DLD1 (cell line): Measurements from ENCODE around the gene MCUR1.
"Not testable (repeated sequence)": the region's sequence is repeated elsewhere in the genome, so short reads cannot be mapped to it uniquely, and the experiment has no call there.

Experiments
- in situ Hi-C: cut with HindIII; loops from 2 replicates; pipeline ENCODE4 v1.10.0; 2017; ENCODE audit warnings: low sequenced_read_pairs

The MCUR1 gene, protein sequence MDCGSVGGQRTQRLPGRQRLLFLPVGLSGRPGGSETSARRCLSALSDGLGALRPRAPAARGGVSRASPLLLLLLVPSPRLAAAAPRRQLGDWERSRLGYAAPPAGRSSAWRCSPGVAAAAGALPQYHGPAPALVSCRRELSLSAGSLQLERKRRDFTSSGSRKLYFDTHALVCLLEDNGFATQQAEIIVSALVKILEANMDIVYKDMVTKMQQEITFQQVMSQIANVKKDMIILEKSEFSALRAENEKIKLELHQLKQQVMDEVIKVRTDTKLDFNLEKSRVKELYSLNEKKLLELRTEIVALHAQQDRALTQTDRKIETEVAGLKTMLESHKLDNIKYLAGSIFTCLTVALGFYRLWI

DNA sequence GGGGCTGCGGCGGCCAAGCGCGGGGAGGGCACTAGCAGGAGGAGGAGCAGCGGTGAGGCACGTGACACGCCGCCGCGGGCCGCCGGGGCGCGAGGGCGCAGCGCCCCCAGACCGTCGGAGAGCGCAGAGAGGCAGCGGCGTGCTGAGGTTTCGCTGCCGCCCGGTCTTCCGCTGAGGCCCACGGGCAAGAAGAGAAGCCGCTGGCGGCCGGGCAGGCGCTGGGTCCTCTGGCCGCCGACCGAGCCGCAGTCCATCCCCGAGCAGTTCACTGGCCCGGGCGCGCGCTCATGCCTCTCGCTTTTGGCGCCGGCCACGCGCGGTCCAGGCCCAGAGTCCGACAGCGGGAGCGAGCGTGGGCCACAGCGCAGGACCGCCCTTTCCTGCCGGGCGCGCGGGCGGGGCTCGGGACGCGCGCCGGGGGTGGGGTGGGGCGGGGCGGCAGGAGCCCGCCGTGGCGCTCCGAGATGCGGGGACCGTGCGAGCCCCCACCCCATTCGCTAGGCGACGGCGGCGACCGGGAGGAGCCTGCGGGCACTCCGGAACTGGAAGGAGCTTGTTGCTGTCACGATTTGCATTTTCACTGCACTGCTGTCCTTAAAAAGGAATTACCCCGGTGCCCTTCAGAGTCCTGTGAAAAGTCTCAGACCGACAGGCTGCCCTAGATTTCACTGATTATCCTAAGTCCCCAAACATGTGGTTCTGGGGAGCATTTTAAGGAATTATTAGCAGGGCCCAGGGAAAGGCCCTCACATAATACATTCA lies at the start of gene MCUR1:
MCUR1 (minus strand) TSS at position 382 of the 762 bp plus-strand sequence; CDS start at position 254, 128 bp downstream.
- in situ Hi-C loops = no loop called here

DNA sequence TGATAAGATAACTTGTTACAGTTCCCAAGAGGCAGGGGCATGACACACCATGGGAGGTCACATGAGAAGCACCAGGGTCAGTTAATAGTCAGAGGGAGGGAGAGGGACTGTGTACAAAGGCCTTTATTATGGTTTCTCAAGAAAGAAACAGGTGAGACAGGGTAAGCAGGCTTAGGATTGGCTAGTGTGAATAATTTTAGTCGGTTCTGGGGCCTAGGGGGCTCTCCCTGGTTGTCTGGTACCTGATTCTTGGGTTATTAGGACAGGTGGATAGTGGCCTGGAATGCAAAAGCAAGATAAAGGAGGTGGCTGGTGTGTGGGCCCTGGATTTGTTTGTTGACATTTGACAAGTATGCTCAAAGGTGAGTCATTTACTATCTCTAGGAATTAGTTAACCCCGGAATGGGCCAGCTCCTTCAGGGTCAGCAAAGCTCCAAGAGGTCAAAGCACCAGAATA lies 49.4 kb upstream of the MCUR1 start:
- in situ Hi-C loops = no loop called here

DNA sequence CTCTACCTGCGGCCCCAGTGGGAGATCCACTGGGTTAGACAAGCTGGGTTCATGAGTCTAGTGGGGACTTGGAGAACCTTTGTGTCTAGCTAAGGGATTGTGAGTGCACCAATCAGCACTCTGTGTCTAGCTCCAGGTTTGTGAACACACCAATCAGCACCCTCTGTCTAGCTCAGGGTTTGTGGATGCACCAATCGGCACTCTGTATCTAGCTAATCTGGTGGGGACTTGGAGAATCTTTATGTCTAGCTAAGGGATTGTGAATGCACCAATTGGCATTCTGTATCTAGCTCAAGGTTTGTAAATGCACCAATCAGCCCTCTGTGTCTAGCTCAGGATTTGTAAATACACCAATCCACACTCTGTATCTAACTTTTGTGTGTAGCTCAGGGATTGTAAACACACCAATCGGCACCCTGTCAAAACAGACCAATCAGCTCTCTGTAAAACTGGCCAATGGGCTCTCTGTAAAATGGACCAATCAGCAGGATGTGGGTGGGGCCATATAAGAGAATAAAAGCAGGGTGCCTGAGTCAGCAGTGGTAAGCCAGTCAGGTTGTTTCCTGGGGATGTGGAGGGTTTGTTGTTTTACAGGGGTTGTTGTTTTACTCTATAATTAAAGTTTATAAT lies 46.3 kb upstream of the MCUR1 start:
- in situ Hi-C loops = not testable (repeated sequence)

- in situ Hi-C loops = no loop called here
Observed at GRCh38 chr6:13859871-13860555, 45.7 kb upstream of the MCUR1 start.

GRCh38 chr6:13854716-13855250 lies 40.4 kb upstream of the MCUR1 start:
- in situ Hi-C loops = no loop called here

- in situ Hi-C loops = no loop called here
Observed at GRCh38 chr6:13853871-13854270, 39.5 kb upstream of the MCUR1 start.

DNA sequence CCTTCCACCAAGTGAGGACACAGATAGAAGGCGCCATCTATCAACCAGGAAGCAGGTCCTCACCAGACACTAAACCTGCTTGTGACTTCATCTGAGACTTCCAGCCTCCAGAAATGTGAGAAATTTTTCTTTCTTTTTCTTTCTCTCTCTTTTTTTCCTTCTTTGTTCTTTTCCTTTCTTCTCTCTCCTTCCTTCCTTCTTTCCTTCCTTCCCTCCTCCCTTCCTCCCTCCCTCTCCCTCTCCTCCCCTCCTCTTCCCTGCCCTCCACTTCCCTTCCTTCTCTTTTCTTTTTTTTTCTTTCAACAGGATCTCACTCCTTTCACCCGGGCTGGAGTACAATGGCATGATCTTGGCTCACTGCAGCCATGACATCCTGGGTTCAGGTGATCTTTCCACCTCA lies 37.4 kb upstream of the MCUR1 start:
- in situ Hi-C loops = no loop called here

GRCh38 chr6:13851330-13851729 lies 37.0 kb upstream of the MCUR1 start:
- in situ Hi-C loops = no loop called here

DNA sequence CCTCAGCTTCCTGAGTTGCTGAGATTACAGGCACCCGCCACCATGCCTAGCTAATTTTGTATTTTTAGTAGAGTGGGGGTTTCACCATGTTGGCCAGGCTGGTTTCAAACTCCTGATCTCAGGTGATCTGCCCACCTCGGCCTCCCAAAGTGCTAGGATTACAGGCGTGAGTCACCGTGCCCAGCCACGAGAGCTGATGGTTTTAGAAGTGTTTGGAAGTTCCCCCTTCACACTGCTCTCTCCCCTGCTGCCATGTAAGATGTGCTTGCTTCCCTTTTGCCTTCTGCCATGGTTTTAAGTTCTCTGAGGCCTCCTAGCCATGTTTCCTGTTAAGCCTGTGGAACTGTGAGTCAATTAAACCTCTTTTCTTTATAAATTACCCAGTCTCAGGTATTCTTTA lies 36.3 kb upstream of the MCUR1 start:
- in situ Hi-C loops = not testable (repeated sequence)

GRCh38 chr6:13848522-13849150 lies 34.3 kb upstream of the MCUR1 start:
- in situ Hi-C loops = no loop called here

DNA sequence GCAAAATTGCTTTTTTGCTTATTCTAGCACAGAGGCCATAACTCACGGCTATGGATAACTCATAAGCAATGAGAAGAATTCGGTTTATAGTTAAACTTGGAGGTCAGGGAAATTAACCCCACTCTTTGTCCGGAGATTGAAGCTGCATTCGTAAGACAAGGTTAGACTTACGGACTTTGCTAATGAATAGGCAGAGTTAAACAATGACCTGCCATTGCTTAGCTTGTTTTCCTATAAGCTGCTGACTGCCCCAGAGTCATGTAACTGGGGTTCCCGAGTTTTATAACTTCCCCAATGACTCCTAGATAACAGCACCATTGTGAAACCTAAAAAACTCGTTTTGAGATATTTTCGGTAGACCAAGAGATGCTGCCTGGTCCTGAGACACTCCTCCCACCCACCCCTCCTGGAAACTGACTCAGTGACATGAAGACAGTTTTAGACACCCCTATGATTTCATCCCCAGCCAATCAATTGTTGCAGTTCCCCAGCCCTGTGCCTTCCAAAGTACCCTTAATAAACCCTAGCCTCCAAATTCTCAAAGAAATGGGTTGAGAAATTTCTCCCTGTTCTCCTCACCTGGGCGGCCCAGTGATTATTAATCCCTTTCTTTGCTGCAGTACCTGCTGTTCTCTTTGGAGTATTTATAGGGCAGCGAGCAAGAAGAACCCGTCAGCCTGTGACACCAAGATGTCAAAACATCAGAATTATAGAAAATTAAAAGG lies 33.1 kb upstream of the MCUR1 start:
- in situ Hi-C loops = no loop called here

DNA sequence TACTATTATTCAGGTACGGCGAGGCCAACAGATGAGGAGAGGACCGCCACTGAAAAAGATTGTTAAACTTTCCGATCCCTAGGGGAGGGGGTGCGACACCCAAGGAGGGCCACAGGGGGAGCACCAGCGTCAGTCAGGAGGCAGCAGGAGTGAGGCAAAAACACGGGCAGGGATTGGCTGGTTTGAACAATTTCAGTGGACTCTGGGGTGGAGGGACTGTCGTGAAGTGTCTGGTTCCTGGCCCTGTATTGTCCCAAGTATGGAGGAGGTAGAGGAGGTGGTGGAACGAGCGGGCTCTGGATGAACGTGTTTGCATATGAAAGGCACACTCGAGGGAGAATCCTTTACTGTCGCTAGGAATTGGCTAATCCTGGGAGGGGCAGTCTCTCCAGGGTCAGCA lies 32.5 kb upstream of the MCUR1 start:
- in situ Hi-C loops = no loop called here

GRCh38 chr6:13841936-13842335 lies 27.6 kb upstream of the MCUR1 start:
- in situ Hi-C loops = no loop called here

DNA sequence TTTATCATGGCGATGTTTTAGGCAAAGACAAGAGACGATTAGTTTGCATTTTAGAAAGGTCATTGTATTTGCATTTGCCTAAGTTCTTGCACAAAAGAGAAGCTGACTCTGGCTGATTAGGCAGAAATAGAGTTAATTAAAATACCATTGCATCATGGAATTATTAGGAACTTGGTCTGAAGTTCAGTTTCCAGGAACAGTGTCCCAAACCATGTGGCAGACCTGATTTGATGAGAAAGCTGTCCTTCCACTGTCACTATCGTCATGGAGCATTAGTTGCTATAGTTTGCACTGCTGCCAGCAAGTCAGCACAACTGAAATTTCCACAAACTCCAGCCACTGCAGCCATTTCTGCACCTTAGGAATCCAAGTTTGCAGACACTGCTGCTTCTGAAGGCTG lies 24.3 kb upstream of the MCUR1 start:
- in situ Hi-C loops = no loop called here

DNA sequence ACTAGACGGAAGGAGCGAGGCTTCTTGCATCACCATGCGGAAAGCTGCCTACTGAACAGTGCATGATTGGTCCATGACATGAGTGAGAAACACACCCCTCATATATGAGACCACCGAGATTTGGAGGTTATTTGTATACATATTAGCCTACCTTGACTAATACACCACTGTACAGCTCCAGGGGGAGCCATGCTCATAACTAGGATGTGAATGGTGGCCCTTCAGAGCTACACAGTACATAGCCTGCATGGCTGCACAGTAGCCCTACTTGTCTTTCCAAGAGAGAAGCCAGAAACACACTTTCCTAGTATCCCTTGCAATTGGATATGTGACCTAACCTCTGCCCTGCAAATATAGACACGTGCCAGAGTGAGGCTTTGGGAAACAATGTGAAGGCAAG lies 21.8 kb upstream of the MCUR1 start:
- in situ Hi-C loops = no loop called here

DNA sequence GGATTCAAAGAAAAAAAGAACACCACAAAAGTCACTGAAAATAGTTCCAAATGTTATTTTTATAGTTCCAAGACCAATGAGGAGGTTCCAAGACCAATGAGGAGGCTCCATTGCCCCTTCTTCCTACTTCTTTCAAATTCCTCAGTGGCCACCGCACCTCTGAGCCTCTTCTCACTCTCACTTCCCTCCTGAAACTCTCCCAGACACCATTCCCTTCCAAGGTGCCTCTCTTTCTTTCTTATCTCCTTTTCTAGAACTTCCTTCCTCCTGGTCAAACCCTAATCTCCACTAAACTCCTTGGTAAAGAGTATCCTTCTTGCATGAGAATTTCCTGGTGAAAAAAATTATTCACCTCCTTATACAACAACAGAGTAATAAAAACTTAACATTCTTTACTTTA lies 20.4 kb upstream of the MCUR1 start:
- in situ Hi-C loops = no loop called here

GRCh38 chr6:13834018-13834417 lies 19.7 kb upstream of the MCUR1 start:
- in situ Hi-C loops = not testable (repeated sequence)

GRCh38 chr6:13832778-13833177 lies 18.4 kb upstream of the MCUR1 start:
- in situ Hi-C loops = no loop called here

DNA sequence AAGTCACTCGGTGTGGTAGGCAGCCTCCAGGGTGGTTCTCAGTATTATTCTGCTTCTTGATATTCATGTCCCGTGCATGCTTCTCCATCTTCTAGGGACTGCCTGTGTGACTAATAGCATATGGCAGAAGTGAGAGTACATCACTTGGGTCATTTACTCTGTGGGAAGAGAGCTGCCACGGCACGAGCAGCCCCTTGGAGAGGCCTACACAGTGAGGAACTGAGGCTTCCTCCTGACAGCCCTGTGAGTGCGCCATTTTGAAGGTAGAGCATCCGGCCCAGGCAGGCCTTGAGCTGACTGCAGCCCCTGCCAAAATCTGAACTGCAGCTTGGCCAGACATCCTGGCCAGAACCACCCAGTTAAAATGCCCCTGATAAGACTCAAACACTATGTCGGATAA lies 17.3 kb upstream of the MCUR1 start:
- in situ Hi-C loops = no loop called here

GRCh38 chr6:13830803-13831202 lies 16.4 kb upstream of the MCUR1 start:
- in situ Hi-C loops = no loop called here
